SU-DHL-6 (cell line): ENCODE data around the gene RMDN3.

Experiments used
- H2AFZ ChIP-seq: fragments of 200-600 bp; sonication (generic); 2 replicates; pipeline ENCODE4 v1.6.1; 2014; ENCODE audit warnings: low read depth, mild to moderate bottlenecking, moderate library complexity, mixed read lengths, antibody characterized with exemption, low read length; ENCODE audit not compliant: severe bottlenecking
- H3F3A ChIP-seq: fragments of 200-600 bp; shearing (Covaris generic); 2 replicates; pipeline ENCODE4 v1.6.0; 2016; ENCODE audit warnings: antibody characterized with exemption, mild to moderate bottlenecking; ENCODE audit not compliant: insufficient read depth
- H3K27ac ChIP-seq: fragments of 200-600 bp; sonication (generic); 2 replicates; pipeline ENCODE4 v1.5.1; 2016; ENCODE audit warnings: low read depth, mild to moderate bottlenecking, low read length, moderate library complexity, mixed read lengths
- H3K27me3 ChIP-seq: fragments of 200-600 bp; sonication (generic), shearing (Covaris generic); 2 replicates; pipeline ENCODE4 v1.6.0; 2014; ENCODE audit warnings: mild to moderate bottlenecking, low read length
- H3K36me3 ChIP-seq: fragments of 200-600 bp; sonication (generic); 2 replicates; pipeline ENCODE4 v1.6.1; 2014; ENCODE audit warnings: mild to moderate bottlenecking, low read length, mixed read lengths
- H3K4me2 ChIP-seq: fragments of 300-600, 200-600 bp; shearing (Covaris generic), sonication (generic); 2 replicates; pipeline ENCODE4 v1.6.0; 2014; ENCODE audit warnings: low read length, low read depth, mild to moderate bottlenecking; ENCODE audit not compliant: poor library complexity, severe bottlenecking
- H3K4me3 ChIP-seq: fragments of 200-600 bp; sonication (generic); 2 replicates; pipeline ENCODE4 v1.5.1; 2014; ENCODE audit warnings: antibody characterized with exemption, low read length, mild to moderate bottlenecking, mixed read lengths; ENCODE audit not compliant: insufficient read depth, poor library complexity, severe bottlenecking
- H3K79me2 ChIP-seq: fragments of 200-600 bp; sonication (generic); 2 replicates; pipeline ENCODE4 v1.6.1; 2014; ENCODE audit warnings: mild to moderate bottlenecking, low read length, moderate library complexity; ENCODE audit not compliant: insufficient read depth
- H3K9ac ChIP-seq: fragments of 200-600 bp; sonication (generic); 2 replicates; pipeline ENCODE4 v1.7.0; 2014; ENCODE audit warnings: mild to moderate bottlenecking, low read length
- H3K9me2 ChIP-seq: fragments of 200-600 bp; sonication (generic); replicated peaks from 2 replicates; pipeline ENCODE4 v1.6.1; 2014; ENCODE audit warnings: low read length; ENCODE audit not compliant: insufficient read depth
- H3K9me3 ChIP-seq: fragments of 200-600 bp; sonication (generic); 2 replicates; pipeline ENCODE4 v1.6.1; 2014; ENCODE audit warnings: low read length, mixed read lengths; ENCODE audit not compliant: insufficient read depth
- H4K20me1 ChIP-seq: fragments of 200-600 bp; sonication (generic); 2 replicates; pipeline ENCODE4 v1.6.1; 2014; ENCODE audit warnings: low read depth, mild to moderate bottlenecking, antibody characterized with exemption, low read length, moderate library complexity, mixed read lengths
- EZH2phosphoT487 ChIP-seq: fragments of 200-600 bp; sonication (generic), shearing (Covaris generic); conservative IDR thresholded peaks from 2 replicates; pipeline ENCODE4 v1.6.1; 2018; ENCODE audit warnings: mild to moderate bottlenecking, antibody characterized with exemption, low read length, moderate library complexity, mixed read lengths
- TF ChIP-seq, protein P1 (sequence below): fragments of 200-600 bp; sonication (generic); IDR thresholded peaks from one replicate; pipeline ENCODE4 v1.5.1; 2017; ENCODE audit warnings: antibody characterized with exemption, mild to moderate bottlenecking, low read length, moderate library complexity; ENCODE audit not compliant: insufficient read depth, poor library complexity, severe bottlenecking

Gene RMDN3

GRCh38 chr15:40787344-40787841, 32.3 kb upstream of the RMDN3 start:
- Histone ChIP-seq H3K27ac (no peak overlapping the region), H3K36me3 (no peaks in the 10 kb centered on the region), H4K20me1 (no peaks in the 10 kb centered on the region), H2AFZ (no peak overlapping the region), H3K27me3 (no peaks in the 10 kb centered on the region), H3K79me2 (peaks cover 30% of the 10 kb centered on the region), H3K9me2 (no peaks in the 10 kb centered on the region), H3K4me2 (no peak overlapping the region), H3K9ac (no peak overlapping the region), H3F3A (peaks cover 3% of the 10 kb centered on the region; the same call in 1 of the 2 replicates), H3K4me3 (no peak overlapping the region), H3K9me3 (no peaks in the 10 kb centered on the region)
- TF ChIP-seq, protein P1, sequence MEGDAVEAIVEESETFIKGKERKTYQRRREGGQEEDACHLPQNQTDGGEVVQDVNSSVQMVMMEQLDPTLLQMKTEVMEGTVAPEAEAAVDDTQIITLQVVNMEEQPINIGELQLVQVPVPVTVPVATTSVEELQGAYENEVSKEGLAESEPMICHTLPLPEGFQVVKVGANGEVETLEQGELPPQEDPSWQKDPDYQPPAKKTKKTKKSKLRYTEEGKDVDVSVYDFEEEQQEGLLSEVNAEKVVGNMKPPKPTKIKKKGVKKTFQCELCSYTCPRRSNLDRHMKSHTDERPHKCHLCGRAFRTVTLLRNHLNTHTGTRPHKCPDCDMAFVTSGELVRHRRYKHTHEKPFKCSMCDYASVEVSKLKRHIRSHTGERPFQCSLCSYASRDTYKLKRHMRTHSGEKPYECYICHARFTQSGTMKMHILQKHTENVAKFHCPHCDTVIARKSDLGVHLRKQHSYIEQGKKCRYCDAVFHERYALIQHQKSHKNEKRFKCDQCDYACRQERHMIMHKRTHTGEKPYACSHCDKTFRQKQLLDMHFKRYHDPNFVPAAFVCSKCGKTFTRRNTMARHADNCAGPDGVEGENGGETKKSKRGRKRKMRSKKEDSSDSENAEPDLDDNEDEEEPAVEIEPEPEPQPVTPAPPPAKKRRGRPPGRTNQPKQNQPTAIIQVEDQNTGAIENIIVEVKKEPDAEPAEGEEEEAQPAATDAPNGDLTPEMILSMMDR: no peak
- TF ChIP-seq EZH2phosphoT487: no peak

- no peaks in the 10 kb centered on the region for H4K20me1 ChIP-seq
- no peak overlapping the region for H2AFZ ChIP-seq
- no peaks in the 10 kb centered on the region for H3K27me3 ChIP-seq
- peaks cover 3% of the 10 kb centered on the region; the same call in 1 of the 2 replicates for H3F3A ChIP-seq
- H3K9me2 ChIP-seq: no peaks in the 10 kb centered on the region
- no peaks in the 10 kb centered on the region for H3K9me3 ChIP-seq
- TF ChIP-seq, protein P1: no peak
- no peak for TF ChIP-seq EZH2phosphoT487
- H3K4me3 ChIP-seq: no peak overlapping the region
- no peak overlapping the region for H3K9ac ChIP-seq
- H3K4me2 ChIP-seq: no peak overlapping the region
- H3K79me2 ChIP-seq: peaks cover 28% of the 10 kb centered on the region
- H3K36me3 ChIP-seq: no peaks in the 10 kb centered on the region
- no peak overlapping the region for H3K27ac ChIP-seq
Measured at GRCh38 chr15:40785814-40786213, 30.8 kb upstream of the RMDN3 start.

DNA sequence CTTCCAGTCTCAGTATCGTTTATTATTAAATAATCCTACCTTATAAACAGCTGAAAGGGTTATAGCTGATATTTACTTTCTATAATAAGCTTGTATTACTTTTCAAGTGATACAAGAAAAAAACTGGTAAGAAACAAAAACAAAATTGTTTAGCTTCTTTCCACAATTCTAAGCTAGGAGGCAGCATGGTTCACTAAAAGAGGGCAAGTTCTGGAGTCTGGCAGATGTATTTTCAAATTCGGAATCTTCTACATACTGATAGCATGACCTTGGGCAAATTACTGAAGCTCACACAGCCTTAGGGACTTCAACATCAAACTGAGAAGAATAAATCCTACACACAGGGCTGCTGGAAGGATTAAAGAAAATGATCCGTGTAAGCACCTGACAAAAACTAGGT, 30.1 kb upstream of the RMDN3 start:
- no peaks in the 10 kb centered on the region for H3K27me3 ChIP-seq
- no peak overlapping the region for H3K27ac ChIP-seq
- no peaks in the 10 kb centered on the region for H3K36me3 ChIP-seq
- H3F3A ChIP-seq: peaks cover 3% of the 10 kb centered on the region; the same call in 1 of the 2 replicates
- H4K20me1 ChIP-seq: no peaks in the 10 kb centered on the region
- H3K4me3 ChIP-seq: no peak overlapping the region
- peaks cover 24% of the 10 kb centered on the region; the same call in 1 of the 2 replicates for H3K79me2 ChIP-seq
- H3K9ac ChIP-seq: no peak overlapping the region
- TF ChIP-seq EZH2phosphoT487: no peak
- TF ChIP-seq, protein P1: no peak
- no peaks in the 10 kb centered on the region for H3K9me3 ChIP-seq
- H2AFZ ChIP-seq: no peak overlapping the region
- H3K4me2 ChIP-seq: no peak overlapping the region
- no peaks in the 10 kb centered on the region for H3K9me2 ChIP-seq
